GM12865 (cell line): ENCODE results near the gene CDH22.

ENCODE experiments used
- DNase-seq: peaks from one replicate; pipeline ENCODE4 v3.0.0; 2010; ENCODE audit warnings: low read depth
- H3K4me3 ChIP-seq: 2 replicates; pipeline ENCODE4 v1.5.1; 2011; ENCODE audit warnings: mild to moderate bottlenecking, low read depth, low read length, control low read depth
- TF ChIP-seq, protein P1 (sequence below): IDR thresholded peaks from 2 replicates; pipeline ENCODE4 v1.5.1; 2011; ENCODE audit warnings: low read length, control low read depth, low read depth, inconsistent platforms; ENCODE audit not compliant: insufficient read depth; ENCODE audit errors: missing control alignments

CDH22 gene

DNA sequence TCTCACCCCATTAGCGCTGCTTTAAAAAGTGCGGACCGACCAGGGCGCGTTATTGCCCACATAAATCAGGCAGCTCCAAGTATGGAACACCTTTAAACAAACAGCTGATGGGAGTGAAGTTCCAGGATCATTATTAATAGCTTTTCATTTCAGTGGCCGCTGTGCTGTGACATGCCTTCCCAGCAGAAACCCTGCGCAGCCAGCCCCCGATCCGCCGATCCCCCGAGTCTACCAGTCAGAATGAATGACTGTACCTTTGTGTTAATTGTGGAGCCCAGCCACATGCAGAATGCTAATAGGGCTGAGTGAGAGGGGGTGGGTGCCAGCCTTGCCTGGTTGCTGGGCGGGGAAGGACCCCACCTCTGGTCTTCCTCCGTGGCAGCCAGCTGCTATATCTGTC, 21.9 kb downstream of the CDH22 start:
- TF ChIP-seq, protein P1, sequence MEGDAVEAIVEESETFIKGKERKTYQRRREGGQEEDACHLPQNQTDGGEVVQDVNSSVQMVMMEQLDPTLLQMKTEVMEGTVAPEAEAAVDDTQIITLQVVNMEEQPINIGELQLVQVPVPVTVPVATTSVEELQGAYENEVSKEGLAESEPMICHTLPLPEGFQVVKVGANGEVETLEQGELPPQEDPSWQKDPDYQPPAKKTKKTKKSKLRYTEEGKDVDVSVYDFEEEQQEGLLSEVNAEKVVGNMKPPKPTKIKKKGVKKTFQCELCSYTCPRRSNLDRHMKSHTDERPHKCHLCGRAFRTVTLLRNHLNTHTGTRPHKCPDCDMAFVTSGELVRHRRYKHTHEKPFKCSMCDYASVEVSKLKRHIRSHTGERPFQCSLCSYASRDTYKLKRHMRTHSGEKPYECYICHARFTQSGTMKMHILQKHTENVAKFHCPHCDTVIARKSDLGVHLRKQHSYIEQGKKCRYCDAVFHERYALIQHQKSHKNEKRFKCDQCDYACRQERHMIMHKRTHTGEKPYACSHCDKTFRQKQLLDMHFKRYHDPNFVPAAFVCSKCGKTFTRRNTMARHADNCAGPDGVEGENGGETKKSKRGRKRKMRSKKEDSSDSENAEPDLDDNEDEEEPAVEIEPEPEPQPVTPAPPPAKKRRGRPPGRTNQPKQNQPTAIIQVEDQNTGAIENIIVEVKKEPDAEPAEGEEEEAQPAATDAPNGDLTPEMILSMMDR, result no peak
- no peak overlapping the region for H3K4me3 ChIP-seq
- DNase-seq, result no peak

DNA sequence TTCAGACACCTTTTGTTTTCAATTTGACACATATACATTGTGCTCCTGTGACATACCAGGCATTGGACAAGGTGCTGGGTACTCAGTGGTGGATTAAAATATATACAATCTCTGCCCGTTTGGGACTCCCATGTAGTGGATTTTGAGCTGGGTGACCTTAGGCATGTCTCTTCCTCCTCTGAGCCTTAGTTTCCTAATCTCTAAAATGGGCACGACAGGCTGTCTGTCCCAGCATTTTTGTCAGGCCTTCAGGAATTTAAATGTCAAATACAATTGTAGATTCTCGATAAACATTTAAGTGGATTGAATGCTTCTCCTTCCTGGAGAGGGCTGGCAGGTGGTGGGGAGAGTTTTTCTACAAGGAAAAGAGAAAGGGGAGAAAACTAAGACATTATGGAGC, 22.6 kb downstream of the CDH22 start:
- no peak for DNase-seq
- no peak overlapping the region for H3K4me3 ChIP-seq
- TF ChIP-seq, protein P1, result no peak

DNA sequence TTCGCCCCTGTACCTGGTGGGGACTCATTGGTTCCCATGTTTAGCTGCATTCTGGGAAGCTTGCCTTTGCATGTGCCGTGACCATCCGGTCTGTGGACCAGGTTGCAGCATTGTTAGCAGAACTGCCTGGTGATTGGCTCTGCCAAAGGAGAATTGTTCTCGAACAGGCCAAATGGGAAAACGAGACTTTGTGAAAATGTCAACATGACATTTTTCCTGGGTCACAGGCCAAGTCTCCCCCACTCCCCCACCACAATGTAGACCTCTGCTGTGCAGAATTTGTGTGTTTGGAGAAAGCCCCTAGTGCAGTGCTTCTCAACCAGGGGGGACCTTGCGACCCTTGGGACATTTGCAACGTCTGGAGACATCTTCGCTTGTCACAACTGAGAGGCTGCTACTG, 23.2 kb downstream of the CDH22 start:
- no peak for DNase-seq
- TF ChIP-seq, protein P1, result no peak
- H3K4me3 ChIP-seq, result no peak overlapping the region

DNA sequence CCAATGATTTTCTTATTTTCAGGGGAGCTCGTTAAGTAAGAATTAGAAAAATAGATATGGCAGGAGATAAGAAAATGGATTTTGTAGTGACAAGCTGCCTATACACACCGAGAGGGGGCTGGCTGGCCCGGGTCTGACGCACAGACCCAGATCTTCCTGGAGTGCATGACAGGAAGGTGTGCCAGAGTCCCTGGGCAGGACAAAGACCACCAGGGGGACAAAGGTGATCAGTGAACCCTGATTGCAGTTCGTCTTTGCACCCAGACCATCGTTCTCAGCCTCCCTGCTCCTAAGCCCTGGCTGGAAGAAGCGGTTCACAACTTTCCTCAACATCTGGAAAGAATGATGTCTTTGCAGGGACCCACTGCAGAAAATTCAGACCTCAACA, 24.3 kb downstream of the CDH22 start:
- DNase-seq, result no peak
- TF ChIP-seq, protein P1, result no peak
- no peak overlapping the region for H3K4me3 ChIP-seq

DNA sequence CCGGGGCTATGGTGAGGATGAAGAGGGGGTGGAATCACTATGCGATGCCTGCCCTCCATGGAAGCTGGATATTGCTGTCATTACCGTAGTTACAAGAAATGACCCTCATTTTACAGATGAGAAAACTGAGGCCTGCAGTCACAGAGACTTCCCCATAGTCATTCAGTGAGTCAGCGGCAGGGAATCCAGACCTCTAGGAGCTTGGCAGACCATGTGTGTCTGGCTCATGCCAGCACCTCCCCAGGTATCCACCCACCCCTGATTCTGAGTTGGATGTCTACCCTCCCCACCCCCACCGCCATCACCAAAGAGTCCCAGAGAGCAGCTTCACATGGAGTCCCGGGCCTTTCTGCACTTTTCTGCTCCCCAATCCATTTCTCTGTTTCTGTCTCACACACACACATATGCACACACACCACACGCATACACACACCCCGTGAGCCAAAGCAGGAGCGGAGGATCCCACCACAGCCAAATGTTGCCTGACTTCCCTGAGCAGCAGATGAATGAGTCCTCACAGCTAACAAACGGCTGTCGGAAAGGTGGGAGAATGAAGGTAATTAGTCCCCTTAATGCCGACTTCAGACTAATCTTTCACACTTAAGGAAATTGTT, 24.8 kb downstream of the CDH22 start:
- H3K4me3 ChIP-seq, result no peak overlapping the region
- DNase-seq, result no peak
- TF ChIP-seq, protein P1, result no peak

DNA sequence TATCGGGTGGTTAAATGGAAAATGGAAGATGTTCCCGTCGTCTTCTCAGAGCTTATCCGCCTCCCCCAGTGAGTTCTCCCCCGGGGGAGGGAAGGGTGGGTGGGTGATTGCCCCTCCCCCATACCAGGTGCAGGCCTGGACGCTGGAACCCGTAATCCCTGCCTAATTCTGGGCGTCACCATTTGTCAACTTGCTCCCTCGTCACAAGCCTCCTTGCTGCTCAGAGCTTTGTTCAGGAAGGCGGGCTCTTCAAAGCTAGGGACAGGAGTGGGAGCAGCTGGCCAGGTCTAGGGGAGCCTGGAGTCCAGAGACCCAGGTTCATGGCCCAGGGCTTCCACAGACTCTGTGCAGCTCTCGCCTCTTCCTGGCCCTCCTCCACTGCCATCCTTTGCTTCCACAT, 25.6 kb downstream of the CDH22 start:
- DNase-seq, result no peak

More for the DNA sequence above, 25.6 kb downstream of the CDH22 start:
- TF ChIP-seq, protein P1, result no peak
- H3K4me3 ChIP-seq, result no peak overlapping the region
